ENCODE measurements around the gene TSPAN9.

DNA sequence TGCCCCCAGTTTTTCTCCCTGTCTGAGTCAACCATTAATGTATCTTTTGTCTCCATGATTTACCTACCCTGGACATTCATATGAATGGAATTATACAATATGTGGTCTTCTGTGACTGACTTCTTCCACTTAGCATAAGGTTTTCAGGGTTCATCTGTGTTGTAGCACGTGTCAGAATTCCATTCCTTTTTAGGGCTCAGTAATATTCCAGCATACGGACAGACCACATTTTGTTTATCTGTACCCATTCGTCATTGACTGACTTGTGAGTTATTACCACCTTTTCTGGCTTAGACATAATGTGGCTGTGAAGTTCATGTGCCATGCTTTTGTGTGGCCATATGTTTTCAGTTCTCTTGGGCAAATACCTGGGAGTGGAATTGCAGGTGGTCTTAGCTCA is 37.9 kb downstream of the TSPAN9 start:
- no peak for TF ChIP-seq POLR2A (IDR thresholded peaks at IDR 0.05)
- TF ChIP-seq, protein P1, sequence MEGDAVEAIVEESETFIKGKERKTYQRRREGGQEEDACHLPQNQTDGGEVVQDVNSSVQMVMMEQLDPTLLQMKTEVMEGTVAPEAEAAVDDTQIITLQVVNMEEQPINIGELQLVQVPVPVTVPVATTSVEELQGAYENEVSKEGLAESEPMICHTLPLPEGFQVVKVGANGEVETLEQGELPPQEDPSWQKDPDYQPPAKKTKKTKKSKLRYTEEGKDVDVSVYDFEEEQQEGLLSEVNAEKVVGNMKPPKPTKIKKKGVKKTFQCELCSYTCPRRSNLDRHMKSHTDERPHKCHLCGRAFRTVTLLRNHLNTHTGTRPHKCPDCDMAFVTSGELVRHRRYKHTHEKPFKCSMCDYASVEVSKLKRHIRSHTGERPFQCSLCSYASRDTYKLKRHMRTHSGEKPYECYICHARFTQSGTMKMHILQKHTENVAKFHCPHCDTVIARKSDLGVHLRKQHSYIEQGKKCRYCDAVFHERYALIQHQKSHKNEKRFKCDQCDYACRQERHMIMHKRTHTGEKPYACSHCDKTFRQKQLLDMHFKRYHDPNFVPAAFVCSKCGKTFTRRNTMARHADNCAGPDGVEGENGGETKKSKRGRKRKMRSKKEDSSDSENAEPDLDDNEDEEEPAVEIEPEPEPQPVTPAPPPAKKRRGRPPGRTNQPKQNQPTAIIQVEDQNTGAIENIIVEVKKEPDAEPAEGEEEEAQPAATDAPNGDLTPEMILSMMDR (IDR thresholded peaks at IDR 0.05), result no peak

Measured in testis (tissue), 2 donors.